ENCODE data around the gene MMP24OS.

MMP24OS gene

GRCh38 chr20:35252037-35252461 is 25.9 kb downstream of the MMP24OS start:
- DNase-seq (ENCODE audit: low read depth), result no peak

- DNase-seq (ENCODE audit: low read depth), result no peak
These were observed 26.3 kb downstream of the MMP24OS start for GRCh38 chr20:35251613-35251940.

- DNase-seq (ENCODE audit: low read depth), result no peak
These were observed 29.1 kb downstream of the MMP24OS start for GRCh38 chr20:35248641-35249475.

- no peak for DNase-seq (ENCODE audit: low read depth)
These were observed 31.2 kb downstream of the MMP24OS start for GRCh38 chr20:35246723-35247122.

- no peak for DNase-seq (ENCODE audit: low read depth)
These were observed 33.9 kb downstream of the MMP24OS start for GRCh38 chr20:35243986-35244385.

- no peak for DNase-seq (ENCODE audit: low read depth)
These were observed 34.6 kb downstream of the MMP24OS start for GRCh38 chr20:35243317-35243716.

- no peak for DNase-seq (ENCODE audit: low read depth)
These were observed 37.1 kb downstream of the MMP24OS start for GRCh38 chr20:35240811-35241293.

GRCh38 chr20:35240083-35240810 is 37.7 kb downstream of the MMP24OS start:
- no peak for DNase-seq (ENCODE audit: low read depth)

GRCh38 chr20:35238735-35239134 is 39.2 kb downstream of the MMP24OS start:
- DNase-seq (ENCODE audit: low read depth), result no peak

DNA sequence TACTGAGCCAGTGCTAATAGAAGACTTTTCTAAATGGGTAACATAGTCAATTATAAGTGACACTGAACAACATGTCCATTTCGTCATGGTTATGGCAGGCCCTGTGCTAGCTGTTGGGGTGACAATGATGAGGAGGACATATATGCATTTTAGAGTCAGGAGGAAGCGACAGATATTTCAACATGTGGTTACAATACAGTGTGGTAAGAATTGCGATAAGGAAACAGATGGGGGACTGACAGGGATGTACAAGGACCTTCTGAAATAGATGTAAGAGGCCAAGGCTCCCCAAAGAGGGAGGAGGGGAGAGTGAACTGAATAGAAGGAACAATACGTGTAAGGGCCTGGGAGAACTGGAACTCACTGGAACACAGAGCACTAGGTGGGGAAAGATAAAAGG is 39.8 kb downstream of the MMP24OS start:
- DNase-seq (ENCODE audit: low read depth), result no peak

DNA sequence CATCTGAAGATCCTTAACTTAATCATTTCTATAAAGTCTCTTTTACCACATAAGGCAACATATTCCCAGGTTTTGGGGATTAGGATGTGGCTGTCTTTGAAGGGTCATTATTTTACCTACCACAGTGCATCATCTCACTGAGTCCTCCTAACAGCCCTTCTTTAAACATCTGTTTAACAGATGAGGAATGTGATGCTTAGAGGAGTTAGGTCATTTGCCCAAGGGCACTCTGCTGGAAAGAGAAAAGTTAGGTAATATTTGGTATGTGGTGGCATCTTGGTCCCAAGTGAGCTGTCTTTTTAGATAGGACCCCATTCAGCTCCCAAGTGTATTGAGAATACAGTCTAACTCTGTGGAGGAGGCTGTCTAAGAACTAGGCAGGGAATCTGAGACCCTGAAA is 40.4 kb downstream of the MMP24OS start:
- DNase-seq (ENCODE audit: low read depth), result no peak

GRCh38 chr20:35235881-35236280 is 42.0 kb downstream of the MMP24OS start:
- no peak for DNase-seq (ENCODE audit: low read depth)

DNA sequence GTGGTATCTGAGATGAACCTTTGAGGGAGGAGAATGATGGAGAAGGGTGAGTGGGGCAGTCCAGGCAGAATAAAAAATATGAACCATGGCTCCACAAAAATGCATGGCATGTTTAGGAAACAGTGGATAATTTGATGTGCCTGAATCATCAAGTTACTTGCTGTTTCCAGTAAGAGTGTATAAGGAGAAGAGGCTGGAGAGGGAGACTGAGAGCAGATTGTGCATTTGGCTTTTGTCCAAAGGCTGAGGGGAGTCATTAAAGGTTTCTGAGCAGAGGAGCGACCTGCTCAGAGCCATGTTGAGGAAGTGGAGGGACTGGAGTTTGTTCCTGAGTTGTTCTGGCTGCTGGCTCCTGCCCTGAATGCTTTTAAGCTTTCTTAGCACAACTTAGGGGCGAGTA is 45.3 kb downstream of the MMP24OS start:
- DNase-seq (ENCODE audit: low read depth), result no peak

- peak; percentile 27 for DNase-seq (ENCODE audit: low read depth)
These were observed 50.8 kb downstream of the MMP24OS start for GRCh38 chr20:35226884-35227681.
